Ovary (tissue), 9 donors: ENCODE results near the gene XPO1. TPM values are rescaled to one million over a fixed set of nuclear protein-coding genes. Genes with fewer than 3 reads are reported as not detected.

ENCODE experiments used
- DNase-seq, 5 donors: peaks; one replicate each; pipeline ENCODE4 v3.0.0-alpha.2; 2019 to 2020
- H3K27ac ChIP-seq, 2 donors: fragments of 200-600 bp; one replicate each; pipeline versions ENCODE4 v1.5.1 to v1.8.0; 2019 to 2022
- H3K27me3 ChIP-seq: fragments of 200-600 bp; one replicate; pipeline ENCODE4 v1.8.0; 2022
- H3K36me3 ChIP-seq: fragments of 200-600 bp; sonication (generic); one replicate; pipeline ENCODE4 v1.5.1; 2019
- H3K4me1 ChIP-seq: one replicate; pipeline ENCODE4 v1.8.1; 2013; ENCODE audit warnings: mild to moderate bottlenecking, moderate library complexity; ENCODE audit not compliant: insufficient read depth
- H3K4me3 ChIP-seq: fragments of 200-600 bp; sonication (generic); one replicate; pipeline ENCODE4 v1.5.1; 2017
- H3K9me3 ChIP-seq, 2 donors: fragments of 200-600 bp in 1 of 2; sonication (generic) in 1 of 2; one replicate each; pipeline versions ENCODE4 v1.5.1 to v1.8.1; 2013 to 2019; ENCODE audit warnings: mild to moderate bottlenecking in 1 of 2, moderate library complexity in 1 of 2
- CTCF ChIP-seq, 3 donors: fragments of 450-650 bp in 2 of 3; fragments of 200-600 bp in 1 of 3; IDR thresholded peaks; one replicate each; pipeline versions ENCODE4 v1.5.1 to v1.8.0; 2016 to 2022; ENCODE audit warnings: antibody characterized with exemption in 3 of 3, mild to moderate bottlenecking in 1 of 3
- EP300 ChIP-seq: sonication (generic); formaldehyde crosslinking; IDR thresholded peaks from one replicate; pipeline ENCODE4 v1.6.1; 2017; ENCODE audit warnings: antibody characterized with exemption
- POLR2A ChIP-seq: fragments of 450-650 bp; IDR thresholded peaks from one replicate; pipeline ENCODE4 v1.6.1; 2017; ENCODE audit warnings: antibody characterized with exemption, mild to moderate bottlenecking, moderate library complexity
- WGBS, 3 donors: extraction: QIAGEN DNeasy Blood & Tissue Kit in 1 of 3; methylation state at CpG; one replicate each; pipeline versions ENCODE4 v1.1.5 to v1.1.7; 2013 to 2017; 5-methylcytosine and 5-hydroxymethylcytosine counted together
- intact Hi-C, 4 donors: fragments of 100-400 bp; cut with DNase I; formaldehyde crosslinking; loops; one replicate each; pipeline versions ENCODE4 v1.11.0 to v1.15.1; 2022 to 2023
- polyA plus RNA-seq, 2 donors: library from polyadenylated mRNA; stranded (reverse); fragments of 200-250 nt in 1 of 2; fragments of 350-450 nt in 1 of 2; fragmentation: Illumina TruSeq in 1 of 2; extraction: RNeasy Lipid Tissue Mini Kit (QIAGEN cat#74804) in 1 of 2; gene quantifications; one replicate each; pipeline ENCODE4 v1.2.3, GENCODE V29; 2013 to 2014
- total RNA-seq, 7 donors: library from RNA; depleted of rRNA in 2 of 7; stranded (reverse); fragments of >200 nt in 2 of 7; fragmentation: NEBNext Ultra II Directional in 3 of 7; extraction: Animal tissue kit (Norgen Biotek cat#: 25700) in 3 of 7; gene quantifications; one replicate each; pipeline versions ENCODE4 v1.1.0 to v1.2.4, GENCODE V29; 2016 to 2023
- donor health status: DM: no; HTN: no; CAD: no; lungs with moderate emphysema.
- donor health status: DM: no; HTN: no; CAD: no.
- donor health status: Bipolar disorder and iron deficiency.
- donor health status: DM: yes; HTN: yes; CAD: no.
- donor health status: DM: no; HTN: no; CAD: no.
- donor health status: DM: yes; HTN: yes; CAD: no.

The XPO1 gene
- total and polyA plus RNA-seq, 9 donors: 48.0 to 211 (median 99.4) TPM

GRCh38 chr2:61465045-61465444, 73.1 kb downstream of the XPO1 start:
- peaks cover 13% of the 10 kb centered on the region for H3K4me1 ChIP-seq
- H3K36me3 ChIP-seq: no peaks in the 10 kb centered on the region
- DNase-seq: no peak
- 28 to 53% (median 40%) methylated on average over 3 of the region's 3 CpGs for WGBS, 3 donors
- no peaks in the 10 kb centered on the region for H3K27me3 ChIP-seq
- TF ChIP-seq EP300 (no peak), CTCF (IDR thresholded peaks at IDR 0.05) (no peak), POLR2A (no peak)
- no peak overlapping the region for H3K27ac ChIP-seq
- no peak overlapping the region for H3K4me3 ChIP-seq
- H3K9me3 ChIP-seq: no peaks in the 10 kb centered on the region
- intact Hi-C loops: no loop called here

GRCh38 chr2:61463769-61464475, 74.2 kb downstream of the XPO1 start:
- no peak overlapping the region for H3K4me3 ChIP-seq
- H3K27me3 ChIP-seq: no peaks in the 10 kb centered on the region
- H3K9me3 ChIP-seq: no peaks in the 10 kb centered on the region
- intact Hi-C loops: no loop called here
- peaks cover 12% of the 10 kb centered on the region for H3K4me1 ChIP-seq
- WGBS, 3 donors: 91 to 92% (median 91%) methylated on average over 7 of the region's 7 CpGs
- TF ChIP-seq EP300 (no peak), POLR2A (no peak), CTCF (IDR thresholded peaks at IDR 0.05) (no peak)
- H3K27ac ChIP-seq: no peak overlapping the region
- no peak for DNase-seq
- no peaks in the 10 kb centered on the region for H3K36me3 ChIP-seq

- intact Hi-C loops: no loop called here
- 85 to 90% (median 89%) methylated on average over 2 of the region's 2 CpGs for WGBS, 3 donors
- H3K27ac ChIP-seq: no peak overlapping the region
- no peaks in the 10 kb centered on the region for H3K27me3 ChIP-seq
- no peaks in the 10 kb centered on the region for H3K36me3 ChIP-seq
- peaks cover 21% of the 10 kb centered on the region for H3K4me1 ChIP-seq
- no peak for TF ChIP-seq CTCF (IDR thresholded peaks at IDR 0.05)
- TF ChIP-seq EP300: no peak
- TF ChIP-seq POLR2A: no peak
- DNase-seq: no peak
- no peaks in the 10 kb centered on the region for H3K9me3 ChIP-seq
- H3K4me3 ChIP-seq: no peak overlapping the region
Observed at GRCh38 chr2:61461404-61461803, 76.8 kb downstream of the XPO1 start.

- no peaks in the 10 kb centered on the region for H3K27me3 ChIP-seq
- TF ChIP-seq EP300: no peak
- TF ChIP-seq POLR2A: no peak
- TF ChIP-seq CTCF (IDR thresholded peaks at IDR 0.05): no peak
- WGBS, 3 donors: 57 to 76% (median 62%) methylated on average over 4 of the region's 4 CpGs
- peaks cover 19% of the 10 kb centered on the region for H3K4me1 ChIP-seq
- intact Hi-C loops: no loop called here
- H3K4me3 ChIP-seq: no peak overlapping the region
- no peak for DNase-seq
- no peaks in the 10 kb centered on the region for H3K36me3 ChIP-seq
- H3K9me3 ChIP-seq: no peaks in the 10 kb centered on the region
- H3K27ac ChIP-seq: no peak overlapping the region
Observed at GRCh38 chr2:61460163-61460562, 78.0 kb downstream of the XPO1 start.
